H1 (cell line): ENCODE data around the gene FBXO45. TPM values are rescaled to one million over a fixed set of nuclear protein-coding genes. Genes with fewer than 3 reads are reported as not detected.

Experiments used
- CTCF ChIA-PET: fragments of 300-600 bp; sonication (Branson Sonifier 250); formaldehyde crosslinking; loops from one replicate; lab custom pipeline; 2021; ENCODE audit not compliant: partially characterized antibody; lab: Charles Lee
- POLR2A ChIA-PET: fragments of 300-600 bp; sonication (Branson Sonifier 250); formaldehyde crosslinking; loops from one replicate; lab custom pipeline; 2021; ENCODE audit warnings: inconsistent platforms; ENCODE audit not compliant: partially characterized antibody; lab: Charles Lee
- DNase-seq, 2 experiments: peaks; one replicate each; pipeline versions ENCODE4 v3.0.0 to v3.0.0-alpha.2; 2010 to 2022; ENCODE audit warnings: low spot score in 2 of 2, low read depth in 1 of 2, mixed read lengths in 1 of 2
- FAIRE-seq: peaks from 2 replicates; lab custom pipeline; 2011; peaks lifted over from hg19 to GRCh38; lab: Jason Lieb, UNC
- H2AFZ ChIP-seq: 2 replicates; pipeline ENCODE4 v1.8.1; 2012; ENCODE audit warnings: low read length, inconsistent platforms
- H2AK5ac ChIP-seq: 2 replicates; pipeline ENCODE4 v1.6.1; 2013; ENCODE audit warnings: low read depth, low read length
- H2BK120ac ChIP-seq: replicated peaks from 2 replicates; pipeline ENCODE3; 2013; ENCODE audit warnings: low read depth, low read length, inconsistent platforms
- H2BK12ac ChIP-seq: 2 replicates; pipeline ENCODE4 v1.6.1; 2013; ENCODE audit warnings: low read depth, low read length
- H2BK15ac ChIP-seq: 2 replicates; pipeline ENCODE4 v1.6.1; 2013; ENCODE audit warnings: low read length
- H2BK20ac ChIP-seq: 2 replicates; pipeline ENCODE4 v1.6.1; 2013; ENCODE audit warnings: low read length
- H2BK5ac ChIP-seq: 2 replicates; pipeline ENCODE4 v1.6.1; 2013; ENCODE audit warnings: low read depth, low read length
- H3K14ac ChIP-seq: 2 replicates; pipeline ENCODE4 v1.6.1; 2013; ENCODE audit warnings: inconsistent platforms; ENCODE audit not compliant: insufficient read length
- H3K18ac ChIP-seq: 2 replicates; pipeline ENCODE4 v1.6.1; 2013; ENCODE audit warnings: low read length; ENCODE audit errors: extremely low read depth
- H3K23ac ChIP-seq: 2 replicates; pipeline ENCODE4 v1.6.1; 2013; ENCODE audit warnings: inconsistent platforms; ENCODE audit not compliant: insufficient read length
- H3K23me2 ChIP-seq: 2 replicates; pipeline ENCODE4 v1.6.1; 2013; ENCODE audit warnings: low read depth, low read length
- H3K27ac ChIP-seq: 2 replicates; pipeline ENCODE4 v1.6.1; 2011; ENCODE audit warnings: low read depth, low read length, inconsistent platforms
- H3K27me3 ChIP-seq, 4 experiments: replicated peaks in 1 of 4; 1 replicate in 1 of 4; 2 replicates in 3 of 4; pipeline versions ENCODE4 v1.6.1 to v1.8.1; 2011 to 2013; ENCODE audit warnings: low read length in 3 of 4, mild to moderate bottlenecking in 3 of 4, inconsistent platforms in 2 of 4, mixed read lengths in 2 of 4, moderate library complexity in 1 of 4; ENCODE audit not compliant: control insufficient read depth in 3 of 4, insufficient read depth in 3 of 4; ENCODE audit errors: extremely low read depth in 1 of 4
- H3K36me3 ChIP-seq, 4 experiments: 2 replicates each; pipeline versions ENCODE4 v1.6.1 to v1.8.1; 2011 to 2013; ENCODE audit warnings: mild to moderate bottlenecking in 4 of 4, low read length in 3 of 4, moderate library complexity in 2 of 4, control low read depth in 1 of 4, inconsistent platforms in 1 of 4; ENCODE audit not compliant: insufficient read depth in 4 of 4, control insufficient read depth in 2 of 4
- H3K4ac ChIP-seq: replicated peaks from 2 replicates; pipeline ENCODE3; 2013; ENCODE audit warnings: low read length, low read depth, mixed read lengths, inconsistent platforms; ENCODE audit not compliant: insufficient read length
- H3K4me1 ChIP-seq, 4 experiments: replicated peaks in 1 of 4; 1 replicate in 1 of 4; 2 replicates in 3 of 4; pipeline versions ENCODE4 v1.6.1 to v1.8.1; 2011 to 2013; ENCODE audit warnings: low read length in 3 of 4, inconsistent platforms in 2 of 4, mixed read lengths in 1 of 4; ENCODE audit not compliant: insufficient read depth in 4 of 4, control insufficient read depth in 3 of 4
- H3K4me2 ChIP-seq, 2 experiments: 2 replicates each; pipeline versions ENCODE4 v1.6.1 to v1.8.1; 2011 to 2013; ENCODE audit warnings: low read depth in 2 of 2, low read length in 2 of 2, control low read depth in 1 of 2, inconsistent platforms in 1 of 2, mild to moderate bottlenecking in 1 of 2; ENCODE audit not compliant: insufficient read depth in 1 of 2
- H3K4me3 ChIP-seq, 4 experiments: fragments of 200-600, 300-600 bp in 1 of 4; sonication (generic), shearing (Covaris generic), sonication (Bioruptor Twin) in 1 of 4; 2 replicates each; pipeline versions ENCODE4 v1.5.1 to v1.8.1; 2011 to 2016; ENCODE audit warnings: low read length in 4 of 4, low read depth in 3 of 4, control low read depth in 2 of 4, inconsistent platforms in 2 of 4, mild to moderate bottlenecking in 2 of 4, mixed read lengths in 1 of 4, moderate library complexity in 1 of 4; ENCODE audit not compliant: insufficient read depth in 2 of 4; ENCODE audit errors: extremely low read depth in 1 of 4
- H3K56ac ChIP-seq: replicated peaks from 2 replicates; pipeline ENCODE3; 2013; ENCODE audit warnings: low read depth, mild to moderate bottlenecking, mixed read lengths, low read length, inconsistent platforms; ENCODE audit not compliant: insufficient read length
- H3K79me1 ChIP-seq: 2 replicates; pipeline ENCODE4 v1.6.1; 2013; ENCODE audit warnings: low read depth, low read length, control low read depth
- H3K79me2 ChIP-seq, 2 experiments: 2 replicates each; pipeline versions ENCODE4 v1.6.1 to v1.8.1; 2012 to 2013; ENCODE audit warnings: low read length in 2 of 2, mild to moderate bottlenecking in 2 of 2, inconsistent platforms in 1 of 2; ENCODE audit not compliant: insufficient read depth in 2 of 2, control insufficient read depth in 1 of 2
- H3K9ac ChIP-seq, 4 experiments: replicated peaks in 1 of 4; 1 replicate in 1 of 4; 2 replicates in 3 of 4; pipeline versions ENCODE4 v1.6.1 to v1.8.1; 2011 to 2013; ENCODE audit warnings: low read depth in 3 of 4, low read length in 3 of 4, control low read depth in 2 of 4, mild to moderate bottlenecking in 2 of 4, moderate library complexity in 2 of 4, inconsistent platforms in 1 of 4; ENCODE audit errors: extremely low read depth in 1 of 4
- H3K9me3 ChIP-seq, 2 experiments: 2 replicates each; pipeline versions ENCODE4 v1.6.1 to v1.8.1; 2012 to 2013; ENCODE audit warnings: mild to moderate bottlenecking in 2 of 2, moderate library complexity in 2 of 2, control low read depth in 1 of 2, inconsistent platforms in 1 of 2, low read depth in 1 of 2, low read length in 1 of 2, mixed read lengths in 1 of 2; ENCODE audit not compliant: insufficient read depth in 2 of 2
- H4K20me1 ChIP-seq, 2 experiments: replicated peaks in 1 of 2; 2 replicates each; pipeline versions ENCODE3 to v1.8.1; 2011 to 2013; ENCODE audit warnings: inconsistent platforms in 2 of 2, low read length in 2 of 2, mild to moderate bottlenecking in 1 of 2; ENCODE audit not compliant: insufficient read depth in 2 of 2, control insufficient read depth in 1 of 2
- H4K5ac ChIP-seq: 2 replicates; pipeline ENCODE4 v1.6.1; 2013; ENCODE audit warnings: low read length, low read depth, mixed read lengths, inconsistent platforms; ENCODE audit not compliant: insufficient read length
- H4K8ac ChIP-seq: 2 replicates; pipeline ENCODE4 v1.8.0; 2013; ENCODE audit warnings: mild to moderate bottlenecking, moderate library complexity, low read length, inconsistent platforms; ENCODE audit not compliant: insufficient read depth; ENCODE audit errors: extremely low read depth
- H4K91ac ChIP-seq: replicated peaks from 2 replicates; pipeline ENCODE3; 2013; ENCODE audit warnings: low read length, mixed read lengths, inconsistent platforms; ENCODE audit not compliant: insufficient read length
- CREB1 ChIP-seq: IDR thresholded peaks from 2 replicates; pipeline ENCODE4 v1.6.1; 2012; ENCODE audit warnings: inconsistent platforms
- POU5F1 ChIP-seq: IDR thresholded peaks from 2 replicates; pipeline ENCODE4 v1.6.1; 2011; ENCODE audit warnings: low read depth, mild to moderate bottlenecking, low read length, moderate library complexity
- SP2 ChIP-seq: IDR thresholded peaks from 2 replicates; pipeline ENCODE4 v1.6.1; 2012; ENCODE audit warnings: mild to moderate bottlenecking, low read length, inconsistent platforms
- WGBS, 2 experiments: shearing (Covaris generic) in 1 of 2; methylation state at CpG; one replicate each; pipeline versions ENCODE4 v1.1.6 to v1.1.7; 2013 to 2015; ENCODE audit warnings: low lambda C conversion rate in 2 of 2, mixed read lengths in 2 of 2, inconsistent platforms in 1 of 2, low coverage in 1 of 2, missing lambda C conversion rate in 1 of 2; ENCODE audit not compliant: insufficient replicate concordance in 2 of 2, insufficient coverage in 1 of 2, insufficient read length in 1 of 2; ENCODE audit errors: extremely low coverage in 1 of 2, missing lambda C conversion rate in 1 of 2; 5-methylcytosine and 5-hydroxymethylcytosine counted together
- polyA plus RNA-seq, 7 experiments: library from polyadenylated mRNA; depleted of rRNA in 3 of 7; stranded (reverse) in 5 of 7; unstranded in 2 of 7; fragments of >200 nt in 5 of 7; fragments of 200-250 nt in 2 of 7; gene quantifications; 1 replicate in 5 of 7; 2 replicates in 1 of 7; 4 replicates in 1 of 7; pipeline versions ENCODE4 v1.2.1 to v1.2.3, GENCODE V29; 2011 to 2013; ENCODE audit warnings: missing spikeins in 2 of 7, mixed read lengths in 2 of 7
- total RNA-seq: library from RNA; stranded (reverse); fragmentation: NEBNext Ultra II Directional; extraction: Animal tissue kit (Norgen Biotek cat#: 25700); gene quantifications from 2 replicates; pipeline ENCODE4 v1.2.1, GENCODE V29; 2021

Gene FBXO45
- total and polyA plus RNA-seq, 2 of the 8 experiments (the other 6 are each of a cell fraction or from before 2014, with no cell fraction given): 5.2 to 19.4 TPM

DNA sequence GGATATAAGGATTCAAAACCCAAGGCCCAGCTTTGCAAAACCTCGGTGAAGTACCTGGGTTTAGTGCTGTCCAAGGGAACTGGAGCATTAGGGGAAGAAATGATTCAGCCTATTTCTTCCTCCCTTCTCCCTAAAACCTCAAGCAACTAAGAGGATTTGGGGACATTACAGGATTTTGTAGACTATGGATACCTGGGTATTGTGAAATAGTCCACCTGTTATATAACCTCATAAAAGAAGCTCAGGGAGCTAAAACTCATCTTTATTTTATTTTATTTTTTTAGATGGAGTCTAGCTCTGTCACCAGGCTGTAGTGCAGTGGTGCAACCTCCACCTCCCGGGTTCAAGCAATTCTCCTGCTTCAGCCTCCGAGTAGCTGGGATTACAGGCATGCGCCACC lies 44.6 kb upstream of the FBXO45 start:
- FAIRE-seq (no peak), DNase-seq (no peak)
- no peak overlapping the region for H2BK20ac ChIP-seq
- CTCF ChIA-PET: interaction anchor here (0.7 to 5.5 kb wide), 30 partner anchors 10 to 446 kb away, joined by 3 to 40 read pairs (median 4); partner anchors contain the start of genes NCBP2 and RNF168
- H3K18ac ChIP-seq: no peak overlapping the region
- H2BK12ac ChIP-seq: no peak overlapping the region
- H3K56ac ChIP-seq: no peak overlapping the region
- H3K23me2 ChIP-seq: peaks cover 2% of the 10 kb centered on the region; the same call in 1 of the 2 replicates
- no peak overlapping the region for H3K14ac ChIP-seq
- H4K8ac ChIP-seq: no peak overlapping the region
- no peaks in the 10 kb centered on the region for H4K20me1 ChIP-seq
- peaks cover 31 to 34% of the 10 kb centered on the region in 2 experiments for H3K9me3 ChIP-seq
- no peak overlapping the region for H3K27ac ChIP-seq
- no peak overlapping the region for H2BK120ac ChIP-seq
- H3K79me1 ChIP-seq: no peaks in the 10 kb centered on the region
- POLR2A ChIA-PET: no interaction called here
- no peak overlapping the region for H2AFZ ChIP-seq
- H3K36me3 ChIP-seq: peaks cover 0 to 4% (median 0%) of the 10 kb centered on the region in 4 experiments; a peak in 2 of 8 replicates
- no peak overlapping the region for H3K4me3 ChIP-seq
- H3K4ac ChIP-seq: no peak overlapping the region
- peaks cover 0 to 3% (median under 1%) of the 10 kb centered on the region in 4 experiments; a peak in 2 of 7 replicates for H3K4me1 ChIP-seq
- H3K9ac ChIP-seq: no peak overlapping the region
- WGBS, 2 experiments: 93% methylated on average over 4 of the region's 4 CpGs; no CpG with 5 or more reads in 1 of the 2 experiments
- H4K91ac ChIP-seq: no peak overlapping the region
- H3K23ac ChIP-seq: no peak overlapping the region
- H2BK15ac ChIP-seq: no peak overlapping the region
- no peak overlapping the region for H2BK5ac ChIP-seq
- no peaks in the 10 kb centered on the region for H3K79me2 ChIP-seq
- no peaks in the 10 kb centered on the region for H3K27me3 ChIP-seq
- no peak overlapping the region for H3K4me2 ChIP-seq
- no peak overlapping the region for H2AK5ac ChIP-seq
- H4K5ac ChIP-seq: no peak overlapping the region
- no peak for TF ChIP-seq CREB1
- TF ChIP-seq SP2: no peak
- no peak for TF ChIP-seq POU5F1
